G401 (cell line): ENCODE data around the gene SYCE1L. TPM values are rescaled to one million over a fixed set of nuclear protein-coding genes. Genes with fewer than 3 reads are reported as not detected.
"Not testable (repeated sequence)": the region's sequence is repeated elsewhere in the genome, so short reads cannot be mapped to it uniquely, and the experiment has no call there.

Experiments used
- DNase-seq: peaks from one replicate; pipeline ENCODE4 v3.0.0-alpha.2; 2015; ENCODE audit warnings: low spot score
- in situ Hi-C: cut with HindIII; loops from 2 replicates; pipeline ENCODE4 v1.10.0; 2016; ENCODE audit warnings: low sequenced_read_pairs, mixed read lengths
- total RNA-seq: library from RNA; depleted of rRNA; stranded (reverse); fragments of >200 nt; shearing (Covaris generic); gene quantifications from 2 replicates; pipeline ENCODE4 v1.2.3, GENCODE V29; 2014; rRNA removed

Gene SYCE1L
- total RNA-seq, 1 experiment from 2014 or later, result not detected

GRCh38 chr16:77234611-77235010, 35.4 kb downstream of the SYCE1L start:
- no peak for DNase-seq
- in situ Hi-C loops, result no loop called here

- in situ Hi-C loops, result no loop called here
- DNase-seq, result peak; percentile 91
These were observed 36.9 kb downstream of the SYCE1L start for GRCh38 chr16:77236063-77236511.

- in situ Hi-C loops, result no loop called here
- DNase-seq, result peak; percentile 94
These were observed 39.4 kb downstream of the SYCE1L start for GRCh38 chr16:77238593-77238992.

- in situ Hi-C loops, result loop anchor here (10.0 kb wide), 1 partner anchor 342 kb away; no protein-coding TSS in a partner anchor
- DNase-seq, result not testable (repeated sequence)
These were observed 43.3 kb downstream of the SYCE1L start for GRCh38 chr16:77242471-77242870.

GRCh38 chr16:77246150-77246549, 46.9 kb downstream of the SYCE1L start:
- in situ Hi-C loops, result loop anchor here (10.0 kb wide), 1 partner anchor 339 kb away; no protein-coding TSS in a partner anchor
- DNase-seq, result no peak

GRCh38 chr16:77250400-77250799, 51.2 kb downstream of the SYCE1L start:
- in situ Hi-C loops, result no loop called here
- DNase-seq, result no peak

Other genes with a start within 250 kb of the SYCE1L start
- 0.92 and 2.0 TPM in 2 replicates for gene MON1B, start 8.2 kb upstream of the SYCE1L start, total RNA-seq
- gene ADAMTS18, start 235.6 kb downstream of the SYCE1L start, total RNA-seq, result not detected in 2 replicates